ENCODE measurements around the gene TMEM169.

DNA sequence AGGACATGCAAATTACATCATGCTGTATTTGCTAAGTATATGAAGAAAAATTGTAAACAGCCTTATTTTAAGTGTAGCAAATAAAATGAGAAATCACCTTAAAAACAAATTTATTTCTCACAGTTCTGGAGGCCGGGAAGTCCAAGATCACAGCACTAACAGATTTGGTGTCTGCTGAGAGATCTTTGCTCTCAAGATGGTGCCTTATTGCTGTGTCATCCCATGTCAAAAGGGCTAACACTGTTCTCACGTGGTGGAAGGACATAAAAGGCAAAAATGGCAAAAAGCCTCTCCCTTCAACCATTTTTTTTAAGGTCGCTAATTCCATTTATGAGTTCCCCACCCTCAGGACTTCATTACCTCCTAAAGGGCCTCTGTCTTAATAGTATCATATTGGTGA, 39.5 kb downstream of the TMEM169 start:
- TF ChIP-seq, protein P1, sequence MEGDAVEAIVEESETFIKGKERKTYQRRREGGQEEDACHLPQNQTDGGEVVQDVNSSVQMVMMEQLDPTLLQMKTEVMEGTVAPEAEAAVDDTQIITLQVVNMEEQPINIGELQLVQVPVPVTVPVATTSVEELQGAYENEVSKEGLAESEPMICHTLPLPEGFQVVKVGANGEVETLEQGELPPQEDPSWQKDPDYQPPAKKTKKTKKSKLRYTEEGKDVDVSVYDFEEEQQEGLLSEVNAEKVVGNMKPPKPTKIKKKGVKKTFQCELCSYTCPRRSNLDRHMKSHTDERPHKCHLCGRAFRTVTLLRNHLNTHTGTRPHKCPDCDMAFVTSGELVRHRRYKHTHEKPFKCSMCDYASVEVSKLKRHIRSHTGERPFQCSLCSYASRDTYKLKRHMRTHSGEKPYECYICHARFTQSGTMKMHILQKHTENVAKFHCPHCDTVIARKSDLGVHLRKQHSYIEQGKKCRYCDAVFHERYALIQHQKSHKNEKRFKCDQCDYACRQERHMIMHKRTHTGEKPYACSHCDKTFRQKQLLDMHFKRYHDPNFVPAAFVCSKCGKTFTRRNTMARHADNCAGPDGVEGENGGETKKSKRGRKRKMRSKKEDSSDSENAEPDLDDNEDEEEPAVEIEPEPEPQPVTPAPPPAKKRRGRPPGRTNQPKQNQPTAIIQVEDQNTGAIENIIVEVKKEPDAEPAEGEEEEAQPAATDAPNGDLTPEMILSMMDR (IDR thresholded peaks at IDR 0.05): no peak
- no peak for TF ChIP-seq ZFX (IDR thresholded peaks at IDR 0.05; ENCODE audit: borderline replicate concordance)
